IMR-90 (cell line): ENCODE data around the gene ACY1. TPM values are rescaled to one million over a fixed set of nuclear protein-coding genes. Genes with fewer than 3 reads are reported as not detected.

Experiments used
- ATAC-seq: fragments of 200-7000 bp; cut with Tn5 transposase; 2 replicates; pipeline ENCODE4 v1.9.1; 2020; ENCODE audit warnings: low read depth, mild to moderate bottlenecking, moderate library complexity
- BruUV-seq: library from RNA; stranded (reverse); fragments of 400-500 nt; replicated peaks from 2 replicates; lab custom pipeline; 2021; lab: Mats Ljungman, UMichigan
- CTCF ChIA-PET: fragments of 300-600 bp; formaldehyde crosslinking; extraction: SDS; loops from one replicate; lab custom pipeline; 2021; ENCODE audit warnings: antibody characterized with exemption; lab: Yijun Ruan, JAX
- POLR2A ChIA-PET: fragments of 300-600 bp; sonication (Branson Sonifier 250); formaldehyde crosslinking; loops from one replicate; lab custom pipeline; 2022; ENCODE audit warnings: antibody characterized with exemption; ENCODE audit not compliant: unreplicated experiment; lab: Charles Lee
- DNase-seq: peaks from one replicate; pipeline ENCODE4 v3.0.0; 2013
- H2AFZ ChIP-seq: replicated peaks from 2 replicates; pipeline ENCODE3; 2013; ENCODE audit warnings: low read length, mild to moderate bottlenecking; ENCODE audit not compliant: poor library complexity
- H2AK5ac ChIP-seq: 2 replicates; pipeline ENCODE4 v1.6.1; 2013; ENCODE audit warnings: low read depth, low read length, inconsistent platforms
- H2AK9ac ChIP-seq: replicated peaks from 2 replicates; pipeline ENCODE3; 2013; ENCODE audit warnings: mild to moderate bottlenecking, low read depth, low read length, moderate library complexity; ENCODE audit not compliant: poor library complexity
- H2BK120ac ChIP-seq: 2 replicates; pipeline ENCODE4 v1.6.1; 2013; ENCODE audit warnings: low read depth, low read length, inconsistent platforms
- H2BK15ac ChIP-seq: 3 replicates; pipeline ENCODE4 v1.6.1; 2013; ENCODE audit warnings: low read depth, low read length, inconsistent platforms
- H2BK20ac ChIP-seq: 2 replicates; pipeline ENCODE4 v1.6.1; 2013; ENCODE audit warnings: low read depth, mild to moderate bottlenecking, inconsistent platforms, low read length, moderate library complexity
- H2BK5ac ChIP-seq: 2 replicates; pipeline ENCODE4 v1.6.1; 2013; ENCODE audit warnings: mild to moderate bottlenecking, low read depth, low read length, inconsistent platforms; ENCODE audit not compliant: poor library complexity, severe bottlenecking
- H3K14ac ChIP-seq: replicated peaks from 2 replicates; pipeline ENCODE4 v1.6.1; 2013; ENCODE audit warnings: low read depth, low read length, inconsistent platforms
- H3K18ac ChIP-seq: 2 replicates; pipeline ENCODE4 v1.6.1; 2013; ENCODE audit warnings: low read depth, low read length, control low read depth
- H3K23ac ChIP-seq: 2 replicates; pipeline ENCODE4 v1.6.1; 2013; ENCODE audit warnings: low read depth, low read length, inconsistent platforms
- H3K27ac ChIP-seq: 2 replicates; pipeline ENCODE4 v1.5.1; 2013; ENCODE audit warnings: mild to moderate bottlenecking, control low read depth, low read length; ENCODE audit not compliant: insufficient read depth
- H3K27me3 ChIP-seq: 2 replicates; pipeline ENCODE4 v1.6.1; 2013; ENCODE audit warnings: low read length; ENCODE audit not compliant: control insufficient read depth, insufficient read depth
- H3K36me3 ChIP-seq: 2 replicates; pipeline ENCODE4 v1.6.1; 2013; ENCODE audit warnings: low read length, mixed read lengths; ENCODE audit not compliant: control insufficient read depth, insufficient read depth
- H3K4ac ChIP-seq: 2 replicates; pipeline ENCODE4 v1.6.1; 2013; ENCODE audit warnings: low read depth, low read length, inconsistent platforms
- H3K4me1 ChIP-seq: 2 replicates; pipeline ENCODE4 v1.6.1; 2013; ENCODE audit warnings: low read length, mixed read lengths; ENCODE audit not compliant: control insufficient read depth, insufficient read depth
- H3K4me2 ChIP-seq: 2 replicates; pipeline ENCODE4 v1.6.1; 2013; ENCODE audit warnings: low read depth, mild to moderate bottlenecking, control low read depth, low read length, moderate library complexity
- H3K4me3 ChIP-seq: 2 replicates; pipeline ENCODE4 v1.5.1; 2013; ENCODE audit warnings: low read depth, mild to moderate bottlenecking, control low read depth, low read length, moderate library complexity; ENCODE audit not compliant: insufficient read depth
- H3K56ac ChIP-seq: 2 replicates; pipeline ENCODE4 v1.6.1; 2013; ENCODE audit warnings: low read length, inconsistent platforms; ENCODE audit not compliant: insufficient read depth; ENCODE audit errors: extremely low read depth
- H3K79me1 ChIP-seq, 2 experiments: 2 replicates each; pipeline ENCODE4 v1.6.1; 2013; ENCODE audit warnings: low read length in 2 of 2, inconsistent platforms in 1 of 2, low read depth in 1 of 2
- H3K9ac ChIP-seq: 2 replicates; pipeline ENCODE4 v1.6.1; 2013; ENCODE audit warnings: low read depth, low read length, control low read depth
- H3K9me1 ChIP-seq: 2 replicates; pipeline ENCODE4 v1.6.1; 2013; ENCODE audit warnings: low read length, inconsistent platforms; ENCODE audit not compliant: insufficient read depth
- H3K9me3 ChIP-seq: 2 replicates; pipeline ENCODE4 v1.6.1; 2013; ENCODE audit warnings: low read length; ENCODE audit not compliant: control insufficient read depth, insufficient read depth
- H4K20me1 ChIP-seq: 2 replicates; pipeline ENCODE4 v1.6.1; 2013; ENCODE audit warnings: low read length, inconsistent platforms; ENCODE audit not compliant: insufficient read depth
- H4K5ac ChIP-seq: 2 replicates; pipeline ENCODE4 v1.6.1; 2013; ENCODE audit warnings: mild to moderate bottlenecking, low read depth, low read length, control low read depth
- H4K8ac ChIP-seq, 2 experiments: 2 replicates each; pipeline ENCODE4 v1.6.1; 2013; ENCODE audit warnings: low read depth in 2 of 2, low read length in 2 of 2, control low read depth in 1 of 2, inconsistent platforms in 1 of 2
- H4K91ac ChIP-seq: 2 replicates; pipeline ENCODE4 v1.6.1; 2013; ENCODE audit warnings: low read depth, low read length, inconsistent platforms; ENCODE audit not compliant: insufficient read depth
- BHLHE40 ChIP-seq: fragments of 150-350 bp; IDR thresholded peaks from 2 replicates; pipeline ENCODE4 v1.6.1; 2016; ENCODE audit warnings: mild to moderate bottlenecking, low read depth, low read length
- CHD1 ChIP-seq: IDR thresholded peaks from 2 replicates; pipeline ENCODE4 v1.6.1; 2012; ENCODE audit warnings: low read depth, low read length, improper control_type of control experiment
- CTCF ChIP-seq: conservative IDR thresholded peaks from 2 replicates; pipeline ENCODE4 v1.5.1; 2012; ENCODE audit warnings: mild to moderate bottlenecking, low read depth, low read length, improper control_type of control experiment
- ELK1 ChIP-seq: fragments of 150-350 bp; IDR thresholded peaks from 2 replicates; pipeline ENCODE4 v1.6.1; 2016; ENCODE audit warnings: low read depth, mild to moderate bottlenecking, low read length, moderate library complexity, borderline replicate concordance
- NFE2L2 ChIP-seq: fragments of 150-350 bp; IDR thresholded peaks from 2 replicates; pipeline ENCODE4 v1.6.1; 2016; ENCODE audit warnings: low read depth, mild to moderate bottlenecking, low read length
- POLR2A ChIP-seq: IDR thresholded peaks from 2 replicates; pipeline ENCODE4 v1.6.1; 2012; ENCODE audit warnings: mild to moderate bottlenecking, low read depth, low read length
- RAD21 ChIP-seq: IDR thresholded peaks from 2 replicates; pipeline ENCODE4 v1.6.1; 2012; ENCODE audit warnings: low read length, improper control_type of control experiment
- RCOR1 ChIP-seq: IDR thresholded peaks from 2 replicates; pipeline ENCODE4 v1.6.1; 2012; ENCODE audit warnings: mild to moderate bottlenecking, low read length, improper control_type of control experiment; ENCODE audit not compliant: insufficient replicate concordance
- RFX5 ChIP-seq: IDR thresholded peaks from 2 replicates; pipeline ENCODE4 v1.8.0; 2012; ENCODE audit warnings: low read depth, mild to moderate bottlenecking, low read length, moderate library complexity
- SMC3 ChIP-seq: fragments of 150-350 bp; IDR thresholded peaks from 2 replicates; pipeline ENCODE4 v1.6.1; 2016; ENCODE audit warnings: low read depth, mild to moderate bottlenecking, antibody characterized with exemption, low read length, moderate library complexity
- USF2 ChIP-seq: fragments of 150-350 bp; IDR thresholded peaks from 2 replicates; pipeline ENCODE4 v1.6.1; 2017; ENCODE audit warnings: mild to moderate bottlenecking, antibody characterized with exemption, low read length, low read depth
- WGBS, 2 experiments: methylation state at CpG; one replicate each; pipeline versions ENCODE4 v1.1.5 to v1.1.7; 2013; ENCODE audit warnings: missing lambda C conversion rate in 2 of 2; ENCODE audit not compliant: insufficient read length in 1 of 2; ENCODE audit errors: extremely low coverage in 2 of 2; 5-methylcytosine and 5-hydroxymethylcytosine counted together
- dilution Hi-C: fragments of 300-500 bp; cut with HindIII; formaldehyde crosslinking; loops from one replicate; pipeline ENCODE4 v1.14.3; 2018; ENCODE audit warnings: low sequenced_read_pairs; ENCODE audit not compliant: unreplicated experiment
- in situ Hi-C: fragments of 300-500 bp; cut with MboI; formaldehyde crosslinking; loops from 3 replicates; pipeline ENCODE4 v1.14.3; 2019; ENCODE audit warnings: low sequenced_read_pairs, inconsistent platforms, mixed read lengths
- intact Hi-C: fragments of 100-400 bp; cut with micrococcal nuclease; formaldehyde crosslinking; loops from 2 replicates; pipeline ENCODE4 v1.10.0; 2022
- polyA plus RNA-seq, 3 experiments: library from polyadenylated mRNA; depleted of rRNA; stranded (reverse); fragments of >200 nt; gene quantifications; 2 replicates each; pipeline ENCODE4 v1.2.3, GENCODE V29; 2012; ENCODE audit warnings: low replicate concordance in 1 of 3
- total RNA-seq: library from RNA; depleted of rRNA; stranded (reverse); fragments of >200 nt; gene quantifications from 2 replicates; pipeline ENCODE4 v1.2.3, GENCODE V29; 2012

The ACY1 gene
- total and polyA plus RNA-seq, 2 of the 4 experiments (the other 2 are of a cell fraction): 22.0 to 47.1 TPM

GRCh38 chr3:52026041-52026440 lies 42.7 kb downstream of the ACY1 start:
- Histone ChIP-seq H2BK20ac (no peak overlapping the region), H3K4me2 (no peak overlapping the region), H3K56ac (no peak overlapping the region), H3K4ac (no peak overlapping the region), H3K9me3 (no peaks in the 10 kb centered on the region), H3K36me3 (no peaks in the 10 kb centered on the region), H2AK5ac (no peak overlapping the region), H4K91ac (no peak overlapping the region), H3K4me1 (peaks cover 10% of the 10 kb centered on the region), H4K20me1 (no peaks in the 10 kb centered on the region), H2BK5ac (no peak overlapping the region), H3K9ac (no peak overlapping the region), H3K4me3 (no peak overlapping the region), H3K79me1 (no peaks in the 10 kb centered on the region), H3K23ac (no peak overlapping the region), H4K5ac (no peak overlapping the region), H3K14ac (no peak overlapping the region), H3K27me3 (no peaks in the 10 kb centered on the region; the same call in 1 of the 2 replicates), H3K18ac (no peak overlapping the region), H3K27ac (no peak overlapping the region), H3K9me1 (0 out of 2 replicates have a peak, but pooled peaks cover 14% of the 10 kb centered on the region), H4K8ac (no peak overlapping the region), H2AFZ (no peak overlapping the region), H2AK9ac (no peak overlapping the region), H2BK120ac (no peak overlapping the region), H2BK15ac (no peak overlapping the region)
- intact Hi-C loops: no loop called here
- TF ChIP-seq CTCF (no peak), USF2 (no peak), RAD21 (no peak), RFX5 (no peak), ELK1 (no peak), RCOR1 (no peak), CHD1 (no peak), POLR2A (no peak), SMC3 (no peak), NFE2L2 (no peak), BHLHE40 (no peak)
- no TSS peak for BruUV-seq
- DNase-seq (no peak), ATAC-seq (no peak)
- CTCF ChIA-PET: interaction anchor here (1.0 kb wide), 1 partner anchor 12 kb away, joined by 3 read pairs; no protein-coding TSS in a partner anchor
- POLR2A ChIA-PET: no interaction called here
- in situ Hi-C loops: no loop called here
- dilution Hi-C loops: no loop called here
- WGBS, 2 experiments: 19% methylated on average over 3 of the region's 4 CpGs; no CpG with 5 or more reads in 1 of the 2 experiments
